HG03378 (cell line): ENCODE results near the gene CEP104.
"Not testable (repeated sequence)": the region's sequence is repeated elsewhere in the genome, so short reads cannot be mapped to it uniquely, and the experiment has no call there.

Experiments
- ATAC-seq: cut with Tn5 transposase; IDR thresholded peaks from one replicate; pipeline ENCODE4 v1.9.1; 2021; ENCODE audit warnings: mild to moderate bottlenecking, moderate library complexity; ENCODE audit not compliant: unreplicated experiment

Gene CEP104

GRCh38 chr1:3803905-3804626, 52.9 kb downstream of the CEP104 start:
- ATAC-seq = no peak

GRCh38 chr1:3800795-3801194, 56.2 kb downstream of the CEP104 start:
- ATAC-seq = not testable (repeated sequence)

GRCh38 chr1:3799976-3800685, 56.9 kb downstream of the CEP104 start:
- ATAC-seq = no peak

DNA sequence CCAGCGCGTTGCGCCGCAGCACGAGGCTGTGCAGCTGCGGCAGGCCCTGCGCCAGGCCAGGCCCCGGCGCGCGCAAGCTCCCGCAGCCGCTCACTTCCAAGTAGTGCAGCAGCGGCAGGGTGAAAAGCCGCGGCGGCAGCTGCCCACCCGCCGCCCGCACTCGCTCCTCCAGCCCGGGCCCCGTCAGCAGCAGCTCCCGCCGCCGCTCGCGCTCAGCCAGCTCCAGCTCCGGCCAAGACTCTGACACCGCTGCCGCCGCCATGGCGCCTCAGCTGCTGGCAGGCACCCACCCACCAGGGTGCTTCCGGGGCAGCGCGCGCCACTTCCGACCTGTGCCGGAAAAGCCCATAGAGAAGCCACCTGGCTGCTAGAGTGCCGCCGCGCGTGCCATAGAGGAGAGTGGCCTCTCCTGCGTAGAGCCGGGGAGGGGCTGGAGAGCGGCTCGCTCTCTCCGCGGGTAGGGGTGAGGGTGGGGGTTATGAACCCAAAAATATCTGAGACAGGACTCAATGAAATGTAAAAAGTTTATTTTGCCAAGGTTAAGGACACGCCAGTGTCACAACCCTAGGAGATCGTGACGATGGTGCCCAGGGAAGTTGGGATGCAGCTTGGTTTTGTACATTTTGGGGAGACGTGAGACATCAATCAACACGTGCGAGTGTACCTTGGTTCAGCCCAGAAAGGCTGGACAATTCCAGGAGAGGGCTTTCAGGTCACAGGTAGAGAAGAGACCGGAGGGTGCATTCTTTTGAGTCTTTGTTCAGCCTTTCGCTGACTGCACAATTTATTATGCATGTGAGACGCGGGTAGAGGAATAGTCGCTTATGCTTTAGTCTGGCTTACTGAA, 60.6 kb downstream of the CEP104 start, which contains the start of gene LRRC47:
LRRC47 (minus strand) TSS at position 284 of the 847 bp plus-strand sequence; CDS start at position 262, 22 bp downstream.
- peak; percentile 83 for ATAC-seq

- ATAC-seq = peak; percentile 16
These were observed 61.4 kb downstream of the CEP104 start for GRCh38 chr1:3795453-3796214.

DNA sequence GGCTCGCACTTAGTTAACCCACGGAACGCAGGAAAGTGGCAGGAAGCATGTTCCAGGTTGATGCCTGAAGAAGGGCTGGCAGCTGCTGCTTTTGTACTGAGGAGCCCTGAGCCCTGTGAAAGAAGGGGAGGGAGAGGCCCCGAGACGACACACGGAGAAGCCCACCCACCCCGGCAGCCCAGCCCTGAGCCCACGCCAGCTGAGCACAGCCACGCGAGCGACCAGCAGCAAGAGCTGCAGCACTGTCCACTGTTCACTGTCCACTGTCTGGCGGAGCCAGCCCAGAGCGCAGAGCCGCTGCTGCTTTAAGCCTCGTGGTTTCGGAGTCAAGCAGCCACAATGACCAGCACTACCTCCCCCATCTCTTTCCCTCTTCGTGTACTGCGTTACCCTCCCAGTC, 66.1 kb downstream of the CEP104 start:
- ATAC-seq = no peak

DNA sequence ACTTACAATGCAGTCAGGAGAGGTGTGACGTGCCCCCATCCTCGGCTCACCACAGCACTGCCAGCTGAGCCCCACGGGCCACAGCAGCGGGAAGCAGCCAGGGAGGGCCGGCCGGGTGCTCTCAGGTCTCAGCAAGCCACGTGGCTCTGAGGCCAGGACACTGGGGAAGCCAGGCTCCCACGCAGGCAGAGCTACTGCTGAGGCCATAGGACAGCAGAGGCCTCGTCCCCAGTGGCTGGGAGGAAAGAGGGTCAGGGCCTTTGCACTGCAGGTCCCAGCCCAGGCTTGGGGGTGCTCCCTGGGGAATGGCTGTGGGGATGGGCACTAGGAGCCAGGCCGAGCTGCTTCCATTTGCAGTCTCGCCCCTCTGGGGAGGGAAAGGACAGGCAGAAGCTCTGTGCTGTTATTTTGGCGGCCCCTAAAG, 66.5 kb downstream of the CEP104 start:
- no peak for ATAC-seq

DNA sequence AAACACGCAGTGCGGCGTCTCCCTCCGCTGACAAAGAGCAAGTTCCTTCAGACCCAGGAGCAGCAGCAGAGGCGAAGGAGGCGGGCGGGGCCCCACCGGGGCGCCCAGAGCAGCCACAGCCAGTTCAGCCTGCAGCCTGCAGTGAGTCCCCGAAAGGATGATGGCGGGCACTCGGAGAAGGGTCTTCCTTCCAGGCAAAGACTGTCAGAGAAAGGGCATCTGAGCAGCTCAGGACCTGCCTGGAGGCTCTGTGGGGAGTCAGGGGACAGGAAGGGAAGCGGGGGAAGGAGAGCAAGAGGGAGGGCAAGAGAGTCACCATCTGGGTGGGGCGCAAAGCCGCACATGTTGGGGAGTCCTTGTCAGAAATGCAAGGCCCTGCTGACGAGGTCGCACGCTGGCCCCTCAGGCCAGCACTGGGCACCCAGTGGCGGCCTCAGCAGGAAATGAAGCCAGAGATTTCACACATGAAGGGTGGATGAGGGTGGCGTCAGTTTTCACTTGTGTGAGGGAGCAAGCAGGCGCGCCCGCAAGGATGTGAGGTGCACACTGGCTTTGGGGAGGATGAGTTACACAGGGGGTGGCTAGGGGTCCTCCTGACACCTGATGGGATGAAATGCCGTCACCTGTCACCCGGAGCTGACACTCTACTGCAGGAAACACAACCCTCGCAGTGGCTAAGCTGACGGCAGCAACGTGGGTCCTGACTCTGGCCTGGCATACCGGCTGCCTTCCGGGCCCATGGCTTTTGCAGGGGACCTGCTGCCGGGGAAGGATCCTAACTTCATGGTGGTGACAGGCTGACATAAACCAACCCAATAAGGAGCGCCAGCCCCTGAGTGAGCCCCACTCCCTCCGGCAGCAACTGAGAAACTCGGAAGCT, 67.3 kb downstream of the CEP104 start:
- ATAC-seq = no peak

DNA sequence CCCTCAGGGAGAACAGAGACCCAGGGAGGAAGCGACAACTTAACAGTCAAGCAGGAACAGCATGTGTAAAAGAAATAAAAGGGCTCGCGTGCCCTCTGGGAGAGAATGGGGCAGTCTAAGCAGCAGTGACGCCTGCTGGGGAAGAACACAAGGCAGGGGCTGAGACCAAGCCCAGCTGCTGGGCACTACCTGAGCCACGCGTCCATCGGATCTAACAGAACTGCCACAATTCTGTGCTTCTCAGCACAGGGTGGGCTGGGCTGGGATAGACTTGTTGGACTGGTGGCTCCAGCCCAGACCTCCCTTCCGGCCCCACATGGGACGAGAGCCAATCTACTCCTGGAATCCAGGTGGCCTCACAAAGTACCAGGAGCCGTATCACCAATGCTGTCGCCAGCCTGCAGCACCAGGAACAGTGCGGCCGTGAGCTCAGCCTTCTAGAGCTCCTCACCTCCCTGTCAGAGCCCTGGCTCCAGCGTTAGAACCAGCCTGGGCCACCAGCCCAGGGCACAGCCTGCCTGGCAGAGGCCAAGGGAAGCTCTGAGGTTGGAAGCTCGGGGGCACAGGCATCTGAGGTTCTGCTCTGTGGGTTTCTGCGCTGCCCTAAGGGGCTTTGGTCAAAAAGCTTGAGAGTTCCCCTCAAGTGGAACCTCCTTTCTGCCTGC, 68.1 kb downstream of the CEP104 start:
- ATAC-seq = no peak

DNA sequence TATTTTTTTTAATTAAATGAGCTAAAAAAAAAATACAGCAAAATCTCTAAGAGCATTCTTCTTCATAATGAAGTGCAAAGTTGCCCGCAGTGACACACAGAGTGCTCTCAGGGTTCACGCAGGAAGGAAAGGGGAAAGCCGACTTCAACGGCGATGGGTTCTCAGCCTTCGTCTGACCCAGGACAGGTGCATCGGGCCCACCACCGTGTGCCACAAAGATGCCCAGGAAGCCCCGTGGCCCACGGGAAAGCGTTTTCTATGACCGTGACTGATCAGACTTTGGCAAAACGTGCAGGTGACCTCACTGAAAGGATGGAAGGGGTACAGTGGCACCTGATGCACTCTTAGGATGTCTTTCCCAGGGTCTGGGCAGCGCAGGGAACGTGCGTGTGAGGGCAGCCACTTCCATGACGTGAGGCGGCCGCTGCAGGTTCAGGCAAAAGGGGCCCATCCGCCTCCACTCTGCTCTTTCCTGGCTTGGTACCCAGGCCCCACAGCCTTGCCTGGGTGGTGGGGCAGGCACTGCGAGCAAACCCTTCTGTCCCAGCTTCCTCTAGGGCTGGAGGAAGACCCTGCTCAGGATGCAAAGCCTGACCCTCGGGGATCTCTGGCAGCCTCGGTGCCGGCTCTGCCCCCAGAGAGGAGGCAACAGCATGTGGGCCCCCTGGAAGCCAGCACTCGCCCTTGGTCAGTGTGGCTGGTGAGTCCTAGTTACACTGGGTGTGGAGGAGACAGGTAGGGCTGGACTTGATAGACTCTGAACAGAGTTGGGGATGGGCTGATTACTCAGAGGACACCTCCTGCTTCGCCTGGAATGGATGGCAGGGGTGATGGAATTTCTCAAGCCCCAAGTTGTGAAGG, 69.0 kb downstream of the CEP104 start:
- ATAC-seq = no peak

GRCh38 chr1:3787349-3787715, 69.7 kb downstream of the CEP104 start:
- ATAC-seq = no peak

GRCh38 chr1:3786468-3787348, 70.3 kb downstream of the CEP104 start:
- ATAC-seq = no peak

- no peak for ATAC-seq
These were observed 71.4 kb downstream of the CEP104 start for GRCh38 chr1:3785456-3786157.

DNA sequence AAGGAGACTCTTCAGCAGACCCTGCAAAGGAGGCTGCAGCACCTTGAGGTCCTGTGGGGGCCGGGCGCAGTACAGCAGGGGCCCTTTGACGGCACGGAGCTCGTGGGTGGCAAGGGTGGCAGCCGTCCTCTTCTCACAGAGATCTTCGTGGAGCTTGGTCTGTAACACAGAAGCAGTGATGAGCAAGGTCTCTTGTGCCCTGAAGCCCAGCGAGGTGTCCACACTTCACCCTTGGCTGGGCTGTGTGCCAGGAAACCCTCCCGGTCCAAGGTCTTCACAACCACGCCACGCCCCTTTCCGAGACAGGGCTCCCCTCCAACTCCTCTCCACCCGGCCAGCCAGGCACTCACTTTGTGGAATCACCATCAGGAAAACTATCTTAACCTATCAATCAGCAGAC, 72.0 kb downstream of the CEP104 start:
- no peak for ATAC-seq

DNA sequence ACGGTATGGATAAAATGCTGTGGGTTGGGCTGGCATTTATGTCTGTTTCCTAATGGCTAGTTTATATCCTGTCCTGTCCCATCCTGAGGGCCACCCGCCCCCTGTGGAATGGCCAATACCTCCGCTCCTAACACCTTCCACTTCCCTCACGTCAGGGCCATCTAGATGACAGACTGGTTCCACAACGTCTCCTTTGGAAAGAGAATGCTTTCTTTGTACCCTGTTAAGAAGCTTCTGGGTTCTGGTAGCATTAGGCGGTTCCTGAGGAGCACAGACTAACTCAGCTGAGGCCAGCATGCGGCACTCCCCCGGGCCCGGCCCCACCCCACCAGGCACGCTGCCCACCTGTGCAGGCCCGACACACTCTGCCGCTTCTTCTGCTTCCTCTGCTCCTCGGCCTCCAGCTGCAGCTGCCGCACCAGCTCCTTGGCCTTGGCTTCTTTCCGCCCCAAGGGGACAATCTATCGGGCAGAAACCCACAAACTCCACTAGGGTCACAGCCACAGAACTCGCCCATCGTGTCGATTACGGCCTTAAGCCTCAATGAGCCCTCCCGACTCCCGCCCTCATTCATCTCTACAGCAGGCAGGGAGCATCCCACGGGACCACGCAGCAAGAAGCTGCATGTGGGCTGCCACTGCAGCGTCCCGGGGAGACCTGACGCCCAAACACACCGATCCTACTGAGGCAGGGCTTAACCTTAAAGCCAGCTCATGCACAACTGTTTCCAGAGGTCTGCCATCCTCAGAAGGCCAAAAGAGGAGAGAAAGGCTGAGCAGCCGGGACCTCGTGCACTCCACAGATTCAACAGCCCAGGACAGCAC, 73.1 kb downstream of the CEP104 start:
- no peak for ATAC-seq

GRCh38 chr1:3780901-3781300, 76.1 kb downstream of the CEP104 start:
- no peak for ATAC-seq
